Panc1 (cell line): ENCODE results near the gene TM2D3.

Source experiments
- CTCF ChIP-seq: fragments of 450-650 bp; IDR thresholded peaks from 2 replicates; pipeline ENCODE4 v1.5.1; 2017; ENCODE audit warnings: mild to moderate bottlenecking
- POLR2AphosphoS5 ChIP-seq: IDR thresholded peaks from 2 replicates; pipeline ENCODE4 v1.6.1; 2012; ENCODE audit warnings: mild to moderate bottlenecking, low read depth, low read length, moderate library complexity

- TF ChIP-seq CTCF = no peak
- no peak for TF ChIP-seq POLR2AphosphoS5
These were observed 4.9 kb downstream of the TM2D3 start for GRCh38 chr15:101647251-101647650.
